Bronchial epithelial cell (primary cell): Measurements from ENCODE around the gene OSBPL7. TPM values are rescaled to one million over a fixed set of nuclear protein-coding genes. Genes with fewer than 3 reads are reported as not detected.
A peak's percentile ranks its signal among the peaks of the same experiment; 100 is the strongest.

ENCODE experiments used
- DNase-seq: peaks from one replicate; pipeline ENCODE4 v3.0.0-alpha.2; 2010; ENCODE audit warnings: low read depth
- FAIRE-seq: peaks from 2 replicates; lab custom pipeline; 2011; peaks lifted over from hg19 to GRCh38; lab: Jason Lieb, UNC
- H3K27me3 ChIP-seq: 2 replicates; pipeline ENCODE4 v1.5.1; 2011; ENCODE audit warnings: low read length; ENCODE audit not compliant: control insufficient read depth, insufficient read depth
- H3K36me3 ChIP-seq: 2 replicates; pipeline ENCODE4 v1.5.1; 2011; ENCODE audit warnings: low read length; ENCODE audit not compliant: control insufficient read depth, insufficient read depth
- H3K4me3 ChIP-seq: 2 replicates; pipeline ENCODE4 v1.5.1; 2011; ENCODE audit warnings: mild to moderate bottlenecking, low read depth, low read length, control low read depth
- CTCF ChIP-seq: IDR thresholded peaks from 2 replicates; pipeline ENCODE4 v1.5.1; 2011; ENCODE audit warnings: mild to moderate bottlenecking, moderate library complexity, low read length, control low read depth, inconsistent platforms; ENCODE audit not compliant: insufficient read depth, severe bottlenecking
- total RNA-seq: library from RNA; depleted of rRNA; stranded (reverse); fragments of >200 nt; gene quantifications from 2 replicates; pipeline ENCODE4 v1.2.1, GENCODE V29; 2014

The OSBPL7 gene
- total RNA-seq, 1 donor from 2014 or later = 1.3 TPM

- Histone ChIP-seq H3K27me3 (no peaks in the 10 kb centered on the region), H3K36me3 (peaks cover 22% of the 10 kb centered on the region), H3K4me3 (no peak overlapping the region)
- FAIRE-seq (no peak), DNase-seq (no peak)
- no peak for TF ChIP-seq CTCF
Observed at GRCh38 chr17:47819475-47819874, 2.1 kb downstream of the OSBPL7 start.

DNA sequence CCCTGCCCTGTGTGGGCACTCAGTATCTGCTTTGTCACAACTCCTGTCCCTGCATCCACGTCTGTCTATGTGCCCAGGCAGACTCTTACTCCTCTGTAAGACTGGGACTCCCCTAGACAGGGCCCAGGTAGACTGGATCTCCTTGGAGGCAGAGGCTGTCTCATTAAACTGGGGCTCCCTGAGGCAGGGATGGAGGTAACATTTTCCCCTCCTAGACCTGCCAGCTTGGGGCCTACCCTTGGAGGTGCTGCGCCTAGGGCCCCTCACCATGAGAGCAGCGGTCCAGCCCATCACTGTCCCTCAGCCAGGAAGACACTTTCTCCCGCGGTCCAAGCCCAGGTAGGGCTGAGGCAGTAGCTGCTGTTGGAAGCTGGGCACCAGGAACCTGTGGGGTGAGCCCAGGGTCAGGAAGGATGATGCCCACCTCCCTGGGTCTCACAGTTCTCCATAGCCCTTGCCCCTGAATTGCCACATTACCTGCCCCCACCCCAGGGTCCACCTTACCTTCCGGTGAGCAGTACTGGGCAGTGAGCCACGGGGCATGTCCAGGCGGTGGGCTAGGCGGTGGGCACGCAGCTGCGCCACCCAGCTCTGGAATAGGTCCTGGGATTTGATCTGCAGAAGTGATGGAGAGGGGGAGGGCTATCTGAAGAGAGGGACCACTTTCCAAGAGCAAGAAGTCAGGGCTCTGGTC lies 3.4 kb downstream of the OSBPL7 start:
- Histone ChIP-seq H3K36me3 (peaks cover 18% of the 10 kb centered on the region), H3K27me3 (no peaks in the 10 kb centered on the region), H3K4me3 (no peak overlapping the region)
- TF ChIP-seq CTCF = no peak
- DNase-seq (no peak), FAIRE-seq (no peak)

GRCh38 chr17:47816947-47817346 lies 4.6 kb downstream of the OSBPL7 start:
- no peak for TF ChIP-seq CTCF
- DNase-seq = no peak
- H3K4me3 ChIP-seq = no peak overlapping the region
- no peaks in the 10 kb centered on the region for H3K27me3 ChIP-seq
- H3K36me3 ChIP-seq = peaks cover 18% of the 10 kb centered on the region
- FAIRE-seq = no peak

DNA sequence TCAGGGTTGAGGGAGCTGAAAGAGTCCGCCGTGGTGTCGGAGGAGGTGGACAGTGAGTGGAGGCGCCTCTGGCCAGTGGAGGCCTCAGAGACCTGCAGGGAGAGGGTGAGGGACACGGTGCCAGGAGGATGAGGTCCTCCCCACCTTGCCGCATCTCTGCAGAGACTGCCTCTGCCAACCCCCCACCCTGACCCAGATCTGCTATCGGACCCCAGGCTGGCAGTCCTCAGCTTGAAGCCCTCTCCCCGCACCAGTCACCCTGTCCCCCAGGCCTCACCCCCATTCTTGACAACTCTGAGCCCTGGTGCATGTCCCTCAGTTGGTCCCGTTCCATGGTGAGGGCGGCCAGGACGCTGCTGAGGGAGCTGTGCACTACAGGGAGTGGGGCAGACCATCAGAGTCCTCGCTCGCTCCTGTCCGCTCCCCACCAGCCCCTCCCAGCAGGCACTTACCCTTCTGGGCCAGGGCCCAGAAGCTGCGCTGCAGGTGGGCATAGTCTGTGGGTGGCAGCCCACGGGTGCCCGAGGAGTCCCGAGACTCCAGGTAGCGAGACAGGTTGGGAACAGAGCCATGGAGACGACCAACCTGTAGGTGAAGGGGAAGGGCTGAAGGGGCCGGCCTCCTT lies 5.4 kb downstream of the OSBPL7 start:
- TF ChIP-seq CTCF = no peak
- FAIRE-seq (no peak), DNase-seq (no peak)
- H3K27me3 ChIP-seq = no peaks in the 10 kb centered on the region
- peaks cover 18% of the 10 kb centered on the region for H3K36me3 ChIP-seq
- H3K4me3 ChIP-seq = no peak overlapping the region

GRCh38 chr17:47815106-47815918 lies 6.3 kb downstream of the OSBPL7 start:
- DNase-seq (no peak), FAIRE-seq (peak; percentile 43)
- H3K36me3 ChIP-seq = peaks cover 18% of the 10 kb centered on the region
- H3K4me3 ChIP-seq = no peak overlapping the region
- TF ChIP-seq CTCF = no peak
- no peaks in the 10 kb centered on the region for H3K27me3 ChIP-seq
